ENCODE data around the gene TRIO. TPM values are rescaled to one million over a fixed set of nuclear protein-coding genes. Genes with fewer than 3 reads are reported as not detected.

TRIO gene
- total RNA-seq, 1 experiment from 2014 or later = 211 TPM

- Histone ChIP-seq H3K9ac (ENCODE audit: low read length) (no peak overlapping the region), H3K27ac (ENCODE audit: low read length) (no peak overlapping the region)
- no TSS peak for BruUV-seq (replicated peaks)
Measured at GRCh38 chr5:14323466-14323865, 180.3 kb downstream of the TRIO start.

GRCh38 chr5:14325369-14325768, 182.2 kb downstream of the TRIO start:
- CTCF ChIA-PET = no interaction called here
- Histone ChIP-seq H3K9me2 (replicated peaks; ENCODE audit: low read length) (no peaks in the 10 kb centered on the region), H3K27ac (ENCODE audit: low read length) (no peak overlapping the region), H3K27me3 (ENCODE audit: low read length) (no peaks in the 10 kb centered on the region), H3K9ac (ENCODE audit: low read length) (no peak overlapping the region), H4K20me1 (ENCODE audit: low read length) (peaks cover 15% of the 10 kb centered on the region; the same call in 1 of the 2 replicates), H3K36me3 (ENCODE audit: low read depth, low read length) (peaks cover 59% of the 10 kb centered on the region), H3K4me2 (ENCODE audit: low read length) (no peak overlapping the region), H3K4me3 (ENCODE audit: low read length) (no peak overlapping the region), H3K9me3 (ENCODE audit: low read length) (no peaks in the 10 kb centered on the region), H3K79me2 (ENCODE audit: low read length) (peaks cover 62% of the 10 kb centered on the region), H3F3A (ENCODE audit: low read length, unreplicated experiment) (no peaks in the 10 kb centered on the region), H3K4me1 (ENCODE audit: insufficient read depth, low read length) (no peaks in the 10 kb centered on the region), H2AFZ (ENCODE audit: low read length) (no peak overlapping the region)
- POLR2A ChIA-PET (ENCODE audit: unreplicated experiment) = no interaction called here
- no peak for TF ChIP-seq CTCF (conservative IDR thresholded peaks at IDR 0.05; ENCODE audit: low read depth, low read length)
- no peak for TF ChIP-seq EZH2 (IDR thresholded peaks at IDR 0.05; ENCODE audit: low read length, unreplicated experiment)
- TF ChIP-seq EZH2phosphoT487 (IDR thresholded peaks at IDR 0.05; ENCODE audit: borderline replicate concordance, low read length) = no peak
- intact Hi-C loops (cut with micrococcal nuclease) = no loop called here
- DNase-seq = no peak
- BruUV-seq (replicated peaks) = no TSS peak
- no peak for ATAC-seq

More at GRCh38 chr5:14323466-14323865, 180.3 kb downstream of the TRIO start:
- TF ChIP-seq EZH2 (IDR thresholded peaks at IDR 0.05; ENCODE audit: low read length, unreplicated experiment) = no peak
- no peak for TF ChIP-seq EZH2phosphoT487 (IDR thresholded peaks at IDR 0.05; ENCODE audit: borderline replicate concordance, low read length)
- no peak for TF ChIP-seq CTCF (conservative IDR thresholded peaks at IDR 0.05; ENCODE audit: low read depth, low read length)
- ChIA-PET CTCF (no interaction called here), POLR2A (ENCODE audit: unreplicated experiment) (no interaction called here)
- H3K79me2 ChIP-seq (ENCODE audit: low read length) = peaks cover 77% of the 10 kb centered on the region
- H2AFZ ChIP-seq (ENCODE audit: low read length) = no peak overlapping the region
- H3K4me3 ChIP-seq (ENCODE audit: low read length) = no peak overlapping the region
- no peak for ATAC-seq
- H3K36me3 ChIP-seq (ENCODE audit: low read depth, low read length) = peaks cover 62% of the 10 kb centered on the region
- no peaks in the 10 kb centered on the region for H3K4me1 ChIP-seq (ENCODE audit: insufficient read depth, low read length)
- DNase-seq = no peak
- no peaks in the 10 kb centered on the region for H3K9me3 ChIP-seq (ENCODE audit: low read length)
- H3K4me2 ChIP-seq (ENCODE audit: low read length) = no peak overlapping the region
- intact Hi-C loops (cut with micrococcal nuclease) = no loop called here
- no peaks in the 10 kb centered on the region for H3K9me2 ChIP-seq (replicated peaks; ENCODE audit: low read length)
- H3F3A ChIP-seq (ENCODE audit: low read length, unreplicated experiment) = no peaks in the 10 kb centered on the region
- H4K20me1 ChIP-seq (ENCODE audit: low read length) = peaks cover 15% of the 10 kb centered on the region; the same call in 1 of the 2 replicates
- H3K27me3 ChIP-seq (ENCODE audit: low read length) = no peaks in the 10 kb centered on the region

- peak; percentile 55; the same call in 1 of the 2 replicates for ATAC-seq
- H3K4me2 ChIP-seq (ENCODE audit: low read length) = no peak overlapping the region
- intact Hi-C loops (cut with micrococcal nuclease) = no loop called here
Measured at GRCh38 chr5:14326035-14326903, 183.1 kb downstream of the TRIO start.

More at GRCh38 chr5:14326035-14326903, 183.1 kb downstream of the TRIO start:
- no peak for DNase-seq
- Histone ChIP-seq H3K9ac (ENCODE audit: low read length) (no peak overlapping the region), H3K4me3 (ENCODE audit: low read length) (no peak overlapping the region), H3K9me2 (replicated peaks; ENCODE audit: low read length) (no peaks in the 10 kb centered on the region), H3K79me2 (ENCODE audit: low read length) (peaks cover 54% of the 10 kb centered on the region), H4K20me1 (ENCODE audit: low read length) (peaks cover 15% of the 10 kb centered on the region; the same call in 1 of the 2 replicates), H3F3A (ENCODE audit: low read length, unreplicated experiment) (no peaks in the 10 kb centered on the region), H3K27me3 (ENCODE audit: low read length) (no peaks in the 10 kb centered on the region), H3K27ac (ENCODE audit: low read length) (no peak overlapping the region), H3K9me3 (ENCODE audit: low read length) (no peaks in the 10 kb centered on the region), H3K36me3 (ENCODE audit: low read depth, low read length) (peaks cover 57% of the 10 kb centered on the region), H2AFZ (ENCODE audit: low read length) (no peak overlapping the region), H3K4me1 (ENCODE audit: insufficient read depth, low read length) (no peaks in the 10 kb centered on the region)
- no TSS peak for BruUV-seq (replicated peaks)
- TF ChIP-seq CTCF (conservative IDR thresholded peaks at IDR 0.05; ENCODE audit: low read depth, low read length) (peak; percentile 66), EZH2 (IDR thresholded peaks at IDR 0.05; ENCODE audit: low read length, unreplicated experiment) (no peak), EZH2phosphoT487 (IDR thresholded peaks at IDR 0.05; ENCODE audit: borderline replicate concordance, low read length) (no peak)
- ChIA-PET POLR2A (ENCODE audit: unreplicated experiment) (interaction anchor here (0.6 kb wide), 1 partner anchor 98 kb away, joined by 3 read pairs; no protein-coding TSS in a partner anchor), CTCF (no interaction called here)
